ENCODE results near the gene TAMALIN. TPM values are rescaled to one million over a fixed set of nuclear protein-coding genes. Genes with fewer than 3 reads are reported as not detected.

Gene TAMALIN
- total and polyA plus RNA-seq, 2 donors = 9.2 to 47.4 TPM

GRCh38 chr12:52023976-52024688 is 17.4 kb downstream of the TAMALIN start:
- Histone ChIP-seq H3K27me3 (ENCODE audit: control insufficient read depth in 2 of 2, insufficient read depth in 1 of 2, low read length in 1 of 2) (peaks cover 0 to 16% of the 10 kb centered on the region in 2 donors), H3K36me3 (ENCODE audit: control insufficient read depth in 2 of 2, insufficient read depth in 2 of 2, low read length in 1 of 2) (no peaks in the 10 kb centered on the region), H3K27ac (ENCODE audit: low read depth in 1 of 2, low read length in 1 of 2) (peak overlapping the region; percentile 31 to 83), H3K4me3 (ENCODE audit: low read length in 2 of 2) (peak overlapping the region; percentile 43 to 53), H3K4me1 (ENCODE audit: control insufficient read depth in 2 of 2, insufficient read depth in 2 of 2, low read length in 2 of 2) (peaks cover 19 to 57% of the 10 kb centered on the region in 2 donors), H3K9me3 (ENCODE audit: control insufficient read depth in 2 of 2, insufficient read depth in 1 of 2, low read length in 1 of 2) (no peaks in the 10 kb centered on the region)
- WGBS = 24% methylated on average over 20 of the region's 20 CpGs
- DNase-seq (ENCODE audit: low read depth in 6 of 9, low spot score in 9 of 9) = no peak

GRCh38 chr12:52024845-52025230 is 18.1 kb downstream of the TAMALIN start:
- H3K4me1 ChIP-seq (ENCODE audit: control insufficient read depth in 2 of 2, insufficient read depth in 2 of 2, low read length in 2 of 2) = peaks cover 19 to 56% of the 10 kb centered on the region in 2 donors
- H3K36me3 ChIP-seq (ENCODE audit: control insufficient read depth in 2 of 2, insufficient read depth in 2 of 2, low read length in 1 of 2) = no peaks in the 10 kb centered on the region
- peak in 6 of 9 donors; percentile 65 to 86 (median 69) for DNase-seq (ENCODE audit: low read depth in 6 of 9, low spot score in 9 of 9)
- no peaks in the 10 kb centered on the region for H3K9me3 ChIP-seq (ENCODE audit: control insufficient read depth in 2 of 2, insufficient read depth in 1 of 2, low read length in 1 of 2)
- peak overlapping the region in 1 of 2 donors; percentile 83 for H3K27ac ChIP-seq (ENCODE audit: low read depth in 1 of 2, low read length in 1 of 2)
- peaks cover 0 to 16% of the 10 kb centered on the region in 2 donors for H3K27me3 ChIP-seq (ENCODE audit: control insufficient read depth in 2 of 2, insufficient read depth in 1 of 2, low read length in 1 of 2)
- 47% methylated on average over 15 of the region's 15 CpGs for WGBS
- peak overlapping the region; percentile 8 to 43 for H3K4me3 ChIP-seq (ENCODE audit: low read length in 2 of 2)

DNA sequence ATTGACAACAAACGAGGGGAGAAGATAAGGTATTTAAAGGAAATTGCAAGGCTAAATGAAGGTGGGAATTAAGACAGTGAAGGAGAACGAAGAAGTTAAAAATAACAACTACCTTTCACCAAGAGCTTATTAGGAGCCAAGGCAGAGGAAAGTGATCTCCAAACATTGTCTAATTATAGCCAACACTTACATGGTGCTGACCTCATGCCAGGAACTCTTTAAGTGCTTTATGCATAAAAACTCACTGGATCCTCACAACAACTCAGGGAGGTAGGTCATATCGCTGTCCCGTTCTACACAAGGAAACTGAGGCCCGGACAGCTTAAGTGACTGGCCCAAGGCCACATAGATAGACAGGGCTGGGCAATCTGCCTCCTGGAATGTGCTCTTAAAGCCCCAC is 19.5 kb downstream of the TAMALIN start:
- Histone ChIP-seq H3K4me3 (ENCODE audit: low read length in 2 of 2) (no peak overlapping the region), H3K27ac (ENCODE audit: low read depth in 1 of 2, low read length in 1 of 2) (no peak overlapping the region), H3K9me3 (ENCODE audit: control insufficient read depth in 2 of 2, insufficient read depth in 1 of 2, low read length in 1 of 2) (no peaks in the 10 kb centered on the region), H3K4me1 (ENCODE audit: control insufficient read depth in 2 of 2, insufficient read depth in 2 of 2, low read length in 2 of 2) (peaks cover 19 to 43% of the 10 kb centered on the region in 2 donors), H3K27me3 (ENCODE audit: control insufficient read depth in 2 of 2, insufficient read depth in 1 of 2, low read length in 1 of 2) (peaks cover 0 to 16% of the 10 kb centered on the region in 2 donors), H3K36me3 (ENCODE audit: control insufficient read depth in 2 of 2, insufficient read depth in 2 of 2, low read length in 1 of 2) (no peaks in the 10 kb centered on the region)
- no peak for DNase-seq (ENCODE audit: low read depth in 6 of 9, low spot score in 9 of 9)
- WGBS = 90% methylated on average over 5 of the region's 5 CpGs

GRCh38 chr12:52027085-52027843 is 20.5 kb downstream of the TAMALIN start:
- H3K4me3 ChIP-seq (ENCODE audit: low read length in 2 of 2) = no peak overlapping the region
- DNase-seq (ENCODE audit: low read depth in 6 of 9, low spot score in 9 of 9) = no peak
- H3K4me1 ChIP-seq (ENCODE audit: control insufficient read depth in 2 of 2, insufficient read depth in 2 of 2, low read length in 2 of 2) = peaks cover 19 to 45% of the 10 kb centered on the region in 2 donors
- no peaks in the 10 kb centered on the region for H3K36me3 ChIP-seq (ENCODE audit: control insufficient read depth in 2 of 2, insufficient read depth in 2 of 2, low read length in 1 of 2)
- no peak overlapping the region for H3K27ac ChIP-seq (ENCODE audit: low read depth in 1 of 2, low read length in 1 of 2)
- H3K9me3 ChIP-seq (ENCODE audit: control insufficient read depth in 2 of 2, insufficient read depth in 1 of 2, low read length in 1 of 2) = no peaks in the 10 kb centered on the region
- 90% methylated on average over 12 of the region's 12 CpGs for WGBS
- peaks cover 0 to 14% of the 10 kb centered on the region in 2 donors for H3K27me3 ChIP-seq (ENCODE audit: control insufficient read depth in 2 of 2, insufficient read depth in 1 of 2, low read length in 1 of 2)

GRCh38 chr12:52029685-52030084 is 22.9 kb downstream of the TAMALIN start:
- Histone ChIP-seq H3K27me3 (ENCODE audit: control insufficient read depth in 2 of 2, insufficient read depth in 1 of 2, low read length in 1 of 2) (peaks cover 0 to 17% of the 10 kb centered on the region in 2 donors), H3K4me3 (ENCODE audit: low read length in 2 of 2) (no peak overlapping the region), H3K4me1 (ENCODE audit: control insufficient read depth in 2 of 2, insufficient read depth in 2 of 2, low read length in 2 of 2) (peaks cover 12 to 45% of the 10 kb centered on the region in 2 donors), H3K27ac (ENCODE audit: low read depth in 1 of 2, low read length in 1 of 2) (no peak overlapping the region), H3K9me3 (ENCODE audit: control insufficient read depth in 2 of 2, insufficient read depth in 1 of 2, low read length in 1 of 2) (peaks cover 0 to 3% of the 10 kb centered on the region in 2 donors), H3K36me3 (ENCODE audit: control insufficient read depth in 2 of 2, insufficient read depth in 2 of 2, low read length in 1 of 2) (no peaks in the 10 kb centered on the region)
- WGBS = 77% methylated on average over 4 of the region's 4 CpGs
- no peak for DNase-seq (ENCODE audit: low read depth in 6 of 9, low spot score in 9 of 9)

DNA sequence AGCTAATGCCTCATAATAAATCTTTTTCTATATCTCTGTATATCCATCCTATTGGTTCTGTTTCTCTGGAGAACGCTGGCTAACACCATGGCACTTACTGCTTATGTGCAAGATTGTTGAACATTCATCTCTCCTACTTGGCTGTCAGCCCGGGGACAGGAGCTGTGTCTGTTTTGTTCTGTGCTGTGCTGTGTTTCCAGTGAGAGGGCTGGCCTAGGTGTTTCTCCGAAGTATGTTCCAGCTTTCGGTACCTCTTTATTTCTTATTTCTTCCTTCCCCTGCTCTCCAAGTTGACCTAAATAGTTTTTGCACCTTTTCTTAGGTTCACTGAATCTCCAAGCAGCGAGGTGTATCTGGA is 25.7 kb downstream of the TAMALIN start:
- H3K36me3 ChIP-seq (ENCODE audit: control insufficient read depth in 2 of 2, insufficient read depth in 2 of 2, low read length in 1 of 2) = no peaks in the 10 kb centered on the region
- 11% methylated on average over 5 of the region's 5 CpGs for WGBS
- peaks cover 17 to 42% of the 10 kb centered on the region in 2 donors for H3K27me3 ChIP-seq (ENCODE audit: control insufficient read depth in 2 of 2, insufficient read depth in 1 of 2, low read length in 1 of 2)
- H3K4me1 ChIP-seq (ENCODE audit: control insufficient read depth in 2 of 2, insufficient read depth in 2 of 2, low read length in 2 of 2) = peaks cover 12 to 47% of the 10 kb centered on the region in 2 donors
- DNase-seq (ENCODE audit: low read depth in 6 of 9, low spot score in 9 of 9) = no peak
- peak overlapping the region in 1 of 2 donors; percentile 52 for H3K4me3 ChIP-seq (ENCODE audit: low read length in 2 of 2)
- peak overlapping the region; percentile 32 to 79 for H3K27ac ChIP-seq (ENCODE audit: low read depth in 1 of 2, low read length in 1 of 2)
- H3K9me3 ChIP-seq (ENCODE audit: control insufficient read depth in 2 of 2, insufficient read depth in 1 of 2, low read length in 1 of 2) = peaks cover 0 to 5% of the 10 kb centered on the region in 2 donors

GRCh38 chr12:52032804-52033445 is 26.2 kb downstream of the TAMALIN start:
- peak overlapping the region; percentile 39 to 52 for H3K4me3 ChIP-seq (ENCODE audit: low read length in 2 of 2)
- 1% methylated on average over 48 of the region's 48 CpGs for WGBS
- H3K36me3 ChIP-seq (ENCODE audit: control insufficient read depth in 2 of 2, insufficient read depth in 2 of 2, low read length in 1 of 2) = no peaks in the 10 kb centered on the region
- peaks cover 19 to 47% of the 10 kb centered on the region in 2 donors for H3K27me3 ChIP-seq (ENCODE audit: control insufficient read depth in 2 of 2, insufficient read depth in 1 of 2, low read length in 1 of 2)
- H3K27ac ChIP-seq (ENCODE audit: low read depth in 1 of 2, low read length in 1 of 2) = peak overlapping the region; percentile 79
- peaks cover 14 to 52% of the 10 kb centered on the region in 2 donors for H3K4me1 ChIP-seq (ENCODE audit: control insufficient read depth in 2 of 2, insufficient read depth in 2 of 2, low read length in 2 of 2)
- peak in 8 of 9 donors; percentile 73 to 93 (median 83) for DNase-seq (ENCODE audit: low read depth in 6 of 9, low spot score in 9 of 9)
- H3K9me3 ChIP-seq (ENCODE audit: control insufficient read depth in 2 of 2, insufficient read depth in 1 of 2, low read length in 1 of 2) = peaks cover 0 to 5% of the 10 kb centered on the region in 2 donors

DNA sequence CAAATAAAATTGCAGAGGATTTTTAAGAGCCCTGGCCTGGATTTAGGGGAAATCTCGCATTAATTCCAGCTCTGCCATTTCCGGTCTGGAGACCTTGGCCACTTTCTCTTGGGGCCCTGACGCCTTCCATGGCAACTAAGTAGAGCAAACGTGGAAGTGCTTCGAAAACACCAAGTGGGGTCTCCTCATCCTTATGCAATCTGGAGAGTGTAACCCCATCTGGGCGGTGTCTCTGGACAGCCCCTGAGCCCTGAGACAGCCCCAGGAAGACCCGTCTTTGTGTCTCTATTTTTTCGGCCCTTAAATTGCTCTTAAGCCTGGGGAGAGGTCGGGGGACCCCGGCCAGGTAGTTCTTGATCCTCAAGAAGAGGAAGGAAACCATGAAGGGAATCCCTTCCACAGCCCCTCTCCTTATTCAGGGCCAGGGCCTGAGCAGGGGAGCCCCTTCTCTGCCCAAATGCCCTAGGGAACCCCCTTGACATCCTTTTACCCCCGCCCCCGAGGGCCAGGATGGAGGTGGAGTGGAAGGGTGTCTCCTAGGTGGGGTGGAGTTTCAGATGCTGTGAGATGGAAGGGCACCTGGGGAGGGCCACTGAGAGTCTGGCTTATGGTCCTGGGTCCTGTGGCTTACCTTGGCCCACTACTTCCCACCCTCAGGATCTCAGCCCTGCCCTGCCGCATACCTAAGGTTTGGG is 26.8 kb downstream of the TAMALIN start:
- H3K27me3 ChIP-seq (ENCODE audit: control insufficient read depth in 2 of 2, insufficient read depth in 1 of 2, low read length in 1 of 2) = peaks cover 19 to 54% of the 10 kb centered on the region in 2 donors
- 45% methylated on average over 13 of the region's 13 CpGs for WGBS

More for the DNA sequence above, 26.8 kb downstream of the TAMALIN start:
- peaks cover 14 to 54% of the 10 kb centered on the region in 2 donors for H3K4me1 ChIP-seq (ENCODE audit: control insufficient read depth in 2 of 2, insufficient read depth in 2 of 2, low read length in 2 of 2)
- no peak for DNase-seq (ENCODE audit: low read depth in 6 of 9, low spot score in 9 of 9)
- no peaks in the 10 kb centered on the region for H3K36me3 ChIP-seq (ENCODE audit: control insufficient read depth in 2 of 2, insufficient read depth in 2 of 2, low read length in 1 of 2)
- peak overlapping the region; percentile 65 to 79 for H3K27ac ChIP-seq (ENCODE audit: low read depth in 1 of 2, low read length in 1 of 2)
- H3K4me3 ChIP-seq (ENCODE audit: low read length in 2 of 2) = peak overlapping the region; percentile 39 to 52
- H3K9me3 ChIP-seq (ENCODE audit: control insufficient read depth in 2 of 2, insufficient read depth in 1 of 2, low read length in 1 of 2) = peaks cover 0 to 5% of the 10 kb centered on the region in 2 donors

Data from thymus (tissue), 11 donors.